Measurements from ENCODE around the gene NLRC5.
A peak's percentile ranks its signal among the peaks of the same experiment; 100 is the strongest.

NLRC5 gene

GRCh38 chr16:57024894-57025680, 35.7 kb downstream of the NLRC5 start:
- DNase-seq (ENCODE audit: low read depth in 2 of 3, low spot score in 2 of 3) = no peak

GRCh38 chr16:57025941-57026777, 36.8 kb downstream of the NLRC5 start:
- DNase-seq (ENCODE audit: low read depth in 2 of 3, low spot score in 2 of 3) = no peak

DNA sequence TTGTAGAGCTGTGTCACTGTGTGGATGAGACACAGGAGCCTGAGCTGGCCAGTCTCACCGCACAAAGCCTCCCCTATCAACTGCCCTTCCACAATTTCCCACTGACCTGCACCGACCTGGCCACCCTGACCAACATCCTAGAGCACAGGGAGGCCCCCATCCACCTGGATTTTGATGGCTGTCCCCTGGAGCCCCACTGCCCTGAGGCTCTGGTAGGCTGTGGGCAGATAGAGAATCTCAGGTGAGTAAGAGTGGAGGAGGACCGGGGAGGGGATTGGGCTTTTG, 37.4 kb downstream of the NLRC5 start:
- DNase-seq (ENCODE audit: low read depth in 2 of 3, low spot score in 2 of 3) = no peak

GRCh38 chr16:57027067-57027466, 37.7 kb downstream of the NLRC5 start:
- no peak for DNase-seq (ENCODE audit: low read depth in 2 of 3, low spot score in 2 of 3)

DNA sequence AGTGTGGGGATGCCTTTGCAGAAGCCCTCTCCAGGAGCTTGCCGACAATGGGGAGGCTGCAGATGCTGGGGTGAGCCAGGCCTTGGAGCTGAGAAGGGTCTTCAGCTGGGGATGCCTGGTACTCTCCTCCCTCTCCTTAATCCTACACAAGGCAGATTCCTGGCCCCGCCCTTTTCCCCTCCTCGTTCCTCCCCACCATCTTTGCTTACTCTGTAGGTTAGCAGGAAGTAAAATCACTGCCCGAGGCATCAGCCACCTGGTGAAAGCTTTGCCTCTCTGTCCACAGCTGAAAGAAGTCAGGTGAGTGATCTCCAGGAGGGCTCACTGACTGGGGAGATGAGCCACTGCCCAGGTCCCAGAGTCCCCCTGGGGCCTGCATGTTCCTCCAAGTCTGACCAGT, 38.7 kb downstream of the NLRC5 start:
- no peak for DNase-seq (ENCODE audit: low read depth in 2 of 3, low spot score in 2 of 3)

- no peak for DNase-seq (ENCODE audit: low read depth in 2 of 3, low spot score in 2 of 3)
These were observed 40.1 kb downstream of the NLRC5 start for GRCh38 chr16:57029161-57030160.

- no peak for DNase-seq (ENCODE audit: low read depth in 2 of 3, low spot score in 2 of 3)
These were observed 41.1 kb downstream of the NLRC5 start for GRCh38 chr16:57030346-57030902.

GRCh38 chr16:57031156-57031555, 41.8 kb downstream of the NLRC5 start:
- no peak for DNase-seq (ENCODE audit: low read depth in 2 of 3, low spot score in 2 of 3)

DNA sequence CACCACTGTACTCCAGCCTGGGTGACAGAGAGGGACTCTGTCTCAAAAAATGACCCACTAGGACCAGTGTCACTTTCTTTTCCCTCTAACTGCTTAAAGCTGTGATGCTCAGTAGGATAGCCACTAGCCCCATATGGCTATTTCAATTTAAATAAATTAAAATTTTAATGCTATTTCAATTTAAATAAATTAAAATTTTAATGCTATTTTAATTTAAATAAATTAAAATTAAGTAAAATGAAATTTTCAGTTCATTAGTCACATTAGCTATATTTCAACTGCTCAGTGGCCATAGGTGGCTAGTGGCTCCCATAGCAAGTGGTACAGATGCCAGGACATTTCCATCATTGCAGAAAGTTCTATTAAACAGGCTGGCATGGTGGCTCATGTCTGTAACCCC, 43.0 kb downstream of the NLRC5 start:
- no peak for DNase-seq (ENCODE audit: low read depth in 2 of 3, low spot score in 2 of 3)

DNA sequence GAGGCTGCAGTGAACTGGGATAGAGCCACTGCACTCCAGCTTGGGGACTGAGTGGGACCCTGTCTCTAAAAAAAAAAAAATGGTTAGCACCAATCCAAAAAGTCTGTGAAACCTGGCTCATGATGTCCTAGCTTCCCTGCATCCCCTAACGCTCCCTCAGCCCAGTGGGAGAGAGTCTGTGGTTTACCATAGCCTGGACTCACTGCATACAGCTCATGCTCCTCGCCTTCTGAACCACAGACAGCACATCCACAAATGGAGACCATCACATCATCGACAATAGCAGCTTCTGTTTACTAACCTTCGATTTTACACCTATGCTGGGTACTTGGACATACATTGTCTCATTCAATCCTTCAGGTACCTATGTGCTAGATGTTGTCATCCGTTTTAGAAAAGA, 43.6 kb downstream of the NLRC5 start:
- no peak for DNase-seq (ENCODE audit: low read depth in 2 of 3, low spot score in 2 of 3)

- no peak for DNase-seq (ENCODE audit: low read depth in 2 of 3, low spot score in 2 of 3)
These were observed 47.0 kb downstream of the NLRC5 start for GRCh38 chr16:57036315-57036714.

DNA sequence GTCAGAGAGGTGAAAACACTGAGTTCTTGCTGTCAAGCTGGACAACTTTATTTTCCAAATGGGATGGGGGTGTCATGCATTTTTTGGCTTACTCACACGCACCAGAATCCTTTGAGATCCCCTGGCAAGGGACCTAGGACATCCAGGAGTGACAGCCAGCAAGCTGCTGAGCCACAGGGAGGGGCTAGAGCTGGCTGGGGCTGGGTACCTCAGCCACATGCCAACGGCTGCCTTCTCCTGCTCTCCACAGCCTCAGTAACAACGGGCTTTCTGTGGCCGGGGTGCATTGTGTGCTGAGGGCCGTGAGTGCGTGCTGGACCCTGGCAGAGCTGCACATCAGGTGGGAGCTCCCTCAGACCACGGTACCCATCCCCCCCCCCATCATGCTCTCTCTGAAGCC, 47.6 kb downstream of the NLRC5 start:
- no peak for DNase-seq (ENCODE audit: low read depth in 2 of 3, low spot score in 2 of 3)

DNA sequence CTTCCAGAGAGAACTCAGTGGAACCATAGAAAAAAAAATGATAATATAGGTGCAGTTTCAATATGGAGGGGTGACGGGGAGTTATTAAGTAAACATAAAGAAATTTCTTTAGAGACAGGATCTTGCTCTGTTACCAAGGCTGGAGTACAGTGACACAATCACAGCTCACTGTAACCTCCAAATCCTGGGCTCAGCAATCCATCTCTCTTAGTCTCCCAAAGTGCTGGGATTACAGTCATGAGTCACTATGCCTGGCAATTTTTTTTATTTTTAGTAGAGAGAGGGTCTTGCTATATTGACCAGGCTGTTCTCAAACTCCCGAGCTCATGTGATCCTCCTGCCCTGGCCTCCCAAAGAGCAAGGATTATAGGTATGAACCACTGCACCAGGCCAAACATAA, 48.8 kb downstream of the NLRC5 start:
- DNase-seq (ENCODE audit: low read depth in 2 of 3, low spot score in 2 of 3) = no peak

- DNase-seq (ENCODE audit: low read depth in 2 of 3, low spot score in 2 of 3) = no peak
These were observed 49.9 kb downstream of the NLRC5 start for GRCh38 chr16:57039148-57039812.

- peak; percentile 53 to 75 (median 69) for DNase-seq (ENCODE audit: low read depth in 2 of 3, low spot score in 2 of 3)
These were observed 52.1 kb downstream of the NLRC5 start for GRCh38 chr16:57041182-57042156.

DNA sequence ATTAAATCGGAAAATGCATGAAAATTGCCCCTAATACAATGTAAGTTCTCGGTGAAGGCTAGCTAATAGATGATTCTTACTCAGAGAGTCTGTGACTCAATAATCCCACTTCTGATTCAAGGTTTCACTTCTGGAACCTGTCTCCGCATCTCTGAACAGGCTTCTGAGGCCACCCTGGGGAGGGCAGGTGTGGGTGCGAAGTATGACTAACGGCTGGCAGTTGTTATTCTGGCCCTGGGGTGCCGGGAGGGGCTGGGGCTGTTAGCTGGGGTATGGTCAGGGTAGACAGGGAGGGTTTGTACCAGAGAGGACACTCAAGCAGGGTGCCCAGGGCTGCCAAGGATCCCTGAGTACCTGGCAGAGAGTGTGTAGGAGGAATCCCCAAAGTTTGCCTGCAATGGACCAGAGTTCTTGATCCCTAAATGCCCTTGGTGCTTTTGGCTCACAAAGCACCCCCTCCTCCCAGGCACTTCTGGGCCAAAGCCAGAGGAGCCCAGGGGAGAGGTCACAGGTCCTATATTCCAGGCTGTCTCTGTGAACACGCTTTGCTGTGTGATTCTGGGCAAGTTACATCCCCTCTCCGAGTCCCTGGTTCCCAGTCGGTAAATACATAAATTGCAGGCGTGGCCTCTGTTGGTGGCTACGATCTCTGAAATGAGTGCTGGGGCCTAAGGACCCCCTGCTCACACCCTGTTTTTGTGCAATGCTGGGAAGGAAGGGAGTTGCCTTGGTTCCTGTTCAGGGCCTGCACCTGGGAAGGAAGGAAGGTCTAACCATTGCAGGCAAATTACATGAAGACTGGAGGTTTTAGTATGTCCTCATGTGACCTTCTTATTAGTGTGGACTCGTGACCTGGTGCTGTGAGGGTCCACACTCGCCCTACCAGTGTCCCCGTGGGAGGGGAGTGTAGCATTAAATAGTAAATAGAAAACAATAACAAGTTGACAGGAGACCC, 53.1 kb downstream of the NLRC5 start:
- DNase-seq (ENCODE audit: low read depth in 2 of 3, low spot score in 2 of 3) = peak; percentile 46 to 72 (median 52)

GRCh38 chr16:57043248-57043647, 53.9 kb downstream of the NLRC5 start:
- DNase-seq (ENCODE audit: low read depth in 2 of 3, low spot score in 2 of 3) = no peak
